Osteocyte (in vitro differentiated cells): ENCODE data around the gene KCNH5. TPM values are rescaled to one million over a fixed set of nuclear protein-coding genes. Genes with fewer than 3 reads are reported as not detected.

Source experiments
- DNase-seq: peaks from one replicate; pipeline ENCODE4 v3.0.0; 2021; ENCODE audit warnings: mixed read lengths; ENCODE audit not compliant: unreplicated experiment; ENCODE audit errors: extremely low spot score
- H3K27ac Mint-ChIP-seq: one replicate; pipeline ENCODE4 v1.8.0; 2021; ENCODE audit warnings: mild to moderate bottlenecking, mixed read lengths; ENCODE audit not compliant: unreplicated experiment
- H3K27me3 Mint-ChIP-seq: one replicate; pipeline ENCODE4 v1.8.0; 2021; ENCODE audit warnings: mixed read lengths; ENCODE audit not compliant: unreplicated experiment
- H3K36me3 Mint-ChIP-seq: one replicate; pipeline ENCODE4 v1.8.0; 2021; ENCODE audit warnings: mixed read lengths; ENCODE audit not compliant: unreplicated experiment
- H3K4me1 Mint-ChIP-seq: one replicate; pipeline ENCODE4 v1.8.0; 2021; ENCODE audit warnings: mixed read lengths; ENCODE audit not compliant: unreplicated experiment
- H3K4me3 Mint-ChIP-seq: one replicate; pipeline ENCODE4 v1.8.0; 2021; ENCODE audit warnings: mild to moderate bottlenecking, moderate library complexity, mixed read lengths; ENCODE audit not compliant: unreplicated experiment
- H3K9me3 Mint-ChIP-seq: one replicate; pipeline ENCODE4 v1.8.0; 2021; ENCODE audit warnings: mixed read lengths; ENCODE audit not compliant: unreplicated experiment
- total RNA-seq: library from RNA; stranded (reverse); gene quantifications from 2 replicates; pipeline ENCODE4 v1.2.1, GENCODE V29; 2021
- TF ChIP-seq, protein P1 (sequence below): fragments of 200-600 bp; sonication (generic); IDR thresholded peaks from 2 replicates; pipeline ENCODE4 v1.5.0; 2021; ENCODE audit warnings: antibody characterized with exemption, mild to moderate bottlenecking, moderate library complexity

KCNH5 gene
- total RNA-seq, 1 donor from 2014 or later, result not detected

- TF ChIP-seq, protein P1, sequence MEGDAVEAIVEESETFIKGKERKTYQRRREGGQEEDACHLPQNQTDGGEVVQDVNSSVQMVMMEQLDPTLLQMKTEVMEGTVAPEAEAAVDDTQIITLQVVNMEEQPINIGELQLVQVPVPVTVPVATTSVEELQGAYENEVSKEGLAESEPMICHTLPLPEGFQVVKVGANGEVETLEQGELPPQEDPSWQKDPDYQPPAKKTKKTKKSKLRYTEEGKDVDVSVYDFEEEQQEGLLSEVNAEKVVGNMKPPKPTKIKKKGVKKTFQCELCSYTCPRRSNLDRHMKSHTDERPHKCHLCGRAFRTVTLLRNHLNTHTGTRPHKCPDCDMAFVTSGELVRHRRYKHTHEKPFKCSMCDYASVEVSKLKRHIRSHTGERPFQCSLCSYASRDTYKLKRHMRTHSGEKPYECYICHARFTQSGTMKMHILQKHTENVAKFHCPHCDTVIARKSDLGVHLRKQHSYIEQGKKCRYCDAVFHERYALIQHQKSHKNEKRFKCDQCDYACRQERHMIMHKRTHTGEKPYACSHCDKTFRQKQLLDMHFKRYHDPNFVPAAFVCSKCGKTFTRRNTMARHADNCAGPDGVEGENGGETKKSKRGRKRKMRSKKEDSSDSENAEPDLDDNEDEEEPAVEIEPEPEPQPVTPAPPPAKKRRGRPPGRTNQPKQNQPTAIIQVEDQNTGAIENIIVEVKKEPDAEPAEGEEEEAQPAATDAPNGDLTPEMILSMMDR, result no peak
- Mint-ChIP-seq H3K9me3 (no peaks in the 10 kb centered on the region), H3K4me3 (no peak overlapping the region), H3K4me1 (no peaks in the 10 kb centered on the region), H3K27me3 (peaks cover 22% of the 10 kb centered on the region), H3K36me3 (no peaks in the 10 kb centered on the region), H3K27ac (no peak overlapping the region)
- DNase-seq, result no peak
These were observed 17.5 kb downstream of the KCNH5 start for GRCh38 chr14:63027719-63028118.

GRCh38 chr14:63026491-63026890 lies 18.8 kb downstream of the KCNH5 start:
- no peaks in the 10 kb centered on the region for H3K36me3 Mint-ChIP-seq
- peaks cover 18% of the 10 kb centered on the region for H3K27me3 Mint-ChIP-seq
- H3K4me3 Mint-ChIP-seq, result no peak overlapping the region
- H3K27ac Mint-ChIP-seq, result no peak overlapping the region
- no peaks in the 10 kb centered on the region for H3K9me3 Mint-ChIP-seq
- no peak for DNase-seq
- TF ChIP-seq, protein P1, result no peak
- no peaks in the 10 kb centered on the region for H3K4me1 Mint-ChIP-seq

DNA sequence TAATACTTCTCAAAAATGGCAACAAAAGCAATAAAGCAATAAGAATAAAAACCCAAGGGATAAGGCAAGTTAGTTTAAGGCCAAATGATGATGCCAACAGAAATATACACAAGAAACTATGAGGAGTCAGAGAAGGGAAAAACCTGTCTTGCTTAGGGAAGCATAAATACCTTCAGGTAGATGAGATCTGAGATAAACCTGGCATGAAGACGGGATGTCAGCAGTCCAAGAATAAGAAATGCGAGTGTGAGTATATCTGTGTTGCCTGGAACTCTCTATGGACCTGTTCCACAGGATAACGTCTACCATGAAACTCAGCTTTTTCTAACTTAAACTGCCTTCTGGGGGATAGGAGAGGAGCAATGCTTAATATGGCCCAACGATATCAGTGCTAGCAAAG lies 30.6 kb downstream of the KCNH5 start:
- DNase-seq, result no peak
- H3K27ac Mint-ChIP-seq, result no peak overlapping the region

GRCh38 chr14:63012171-63012570 lies 33.1 kb downstream of the KCNH5 start:
- Mint-ChIP-seq H3K4me1 (no peaks in the 10 kb centered on the region), H3K4me3 (no peak overlapping the region), H3K27me3 (peaks cover 16% of the 10 kb centered on the region), H3K27ac (no peak overlapping the region), H3K36me3 (no peaks in the 10 kb centered on the region), H3K9me3 (no peaks in the 10 kb centered on the region)
- DNase-seq, result no peak
- TF ChIP-seq, protein P1, result no peak

More for the DNA sequence above, 30.6 kb downstream of the KCNH5 start:
- Mint-ChIP-seq H3K9me3 (no peaks in the 10 kb centered on the region), H3K27me3 (peaks cover 20% of the 10 kb centered on the region), H3K4me3 (no peak overlapping the region), H3K4me1 (no peaks in the 10 kb centered on the region), H3K36me3 (no peaks in the 10 kb centered on the region)
- TF ChIP-seq, protein P1, result no peak

- no peak for DNase-seq
These were observed 33.6 kb downstream of the KCNH5 start for GRCh38 chr14:63011623-63012022.

More at GRCh38 chr14:63011623-63012022, 33.6 kb downstream of the KCNH5 start:
- H3K27me3 Mint-ChIP-seq, result peaks cover 19% of the 10 kb centered on the region
- no peak overlapping the region for H3K27ac Mint-ChIP-seq
- H3K4me3 Mint-ChIP-seq, result no peak overlapping the region
- no peaks in the 10 kb centered on the region for H3K4me1 Mint-ChIP-seq
- no peaks in the 10 kb centered on the region for H3K36me3 Mint-ChIP-seq
- TF ChIP-seq, protein P1, result no peak
- H3K9me3 Mint-ChIP-seq, result no peaks in the 10 kb centered on the region
